GM12875 (cell line): ENCODE measurements around the gene PLA2R1.

ENCODE experiments used
- H3K4me3 ChIP-seq: one replicate; pipeline ENCODE4 v1.5.1; 2011; ENCODE audit warnings: low read depth, low read length, control low read depth
- CTCF ChIP-seq: IDR thresholded peaks from 2 replicates; pipeline ENCODE4 v1.5.1; 2011; ENCODE audit warnings: low read depth, mild to moderate bottlenecking, control low read depth, inconsistent platforms, low read length, moderate library complexity, borderline replicate concordance; ENCODE audit not compliant: insufficient read depth

PLA2R1 gene

GRCh38 chr2:159922563-159922962 lies 139.9 kb downstream of the PLA2R1 start:
- no peak for TF ChIP-seq CTCF
- no peak overlapping the region for H3K4me3 ChIP-seq

GRCh38 chr2:159921752-159922404 lies 140.5 kb downstream of the PLA2R1 start:
- TF ChIP-seq CTCF = peak; percentile 99
- no peak overlapping the region for H3K4me3 ChIP-seq

GRCh38 chr2:159916511-159916910 lies 145.9 kb downstream of the PLA2R1 start:
- TF ChIP-seq CTCF = no peak
- no peak overlapping the region for H3K4me3 ChIP-seq

GRCh38 chr2:159913900-159914299 lies 148.5 kb downstream of the PLA2R1 start:
- H3K4me3 ChIP-seq = no peak overlapping the region
- no peak for TF ChIP-seq CTCF

GRCh38 chr2:159912580-159912979 lies 149.8 kb downstream of the PLA2R1 start:
- TF ChIP-seq CTCF = no peak
- H3K4me3 ChIP-seq = no peak overlapping the region

GRCh38 chr2:159910951-159911350 lies 151.5 kb downstream of the PLA2R1 start:
- TF ChIP-seq CTCF = no peak
- H3K4me3 ChIP-seq = no peak overlapping the region

GRCh38 chr2:159908623-159909022 lies 153.8 kb downstream of the PLA2R1 start:
- H3K4me3 ChIP-seq = no peak overlapping the region
- no peak for TF ChIP-seq CTCF
